K562 (cell line): ENCODE measurements around the gene SP100. TPM values are rescaled to one million over a fixed set of nuclear protein-coding genes. Genes with fewer than 3 reads are reported as not detected.

Experiments
- CTCFL ChIP-seq: IDR thresholded peaks from 2 replicates; pipeline ENCODE4 v1.6.1; 2011; ENCODE audit warnings: borderline replicate concordance, low read depth, mild to moderate bottlenecking, moderate library complexity, low read length; ENCODE audit not compliant: insufficient read depth, poor library complexity, severe bottlenecking
- CXXC5 ChIP-seq: fragments of 250-450 bp; sonication (Bioruptor Pico); IDR thresholded peaks from 2 replicates; pipeline ENCODE4 v1.8.0; 2022; ENCODE audit warnings: inconsistent platforms, mild to moderate bottlenecking, moderate library complexity
- KLF10 ChIP-seq: fragments of 250-450 bp; sonication (Bioruptor Pico); IDR thresholded peaks from 2 replicates; pipeline ENCODE4 v1.6.1; 2021; ENCODE audit warnings: matching md5 sums
- LCOR ChIP-seq: sonication (generic); formaldehyde crosslinking; IDR thresholded peaks from 2 replicates; pipeline ENCODE4 v1.8.0; 2022; ENCODE audit warnings: mild to moderate bottlenecking, missing genetic modification reagents
- POLR2B ChIP-seq: fragments of 450-650 bp; IDR thresholded peaks from 2 replicates; pipeline ENCODE4 v1.6.1; 2018; ENCODE audit warnings: low read depth; ENCODE audit not compliant: partially characterized antibody
- RB1 ChIP-seq: fragments of 450-650 bp; IDR thresholded peaks from 2 replicates; pipeline ENCODE4 v1.6.1; 2017; ENCODE audit warnings: low read depth, mild to moderate bottlenecking
- TAF7 ChIP-seq: fragments of 450-650 bp; IDR thresholded peaks from 2 replicates; pipeline ENCODE4 v1.6.1; 2016; ENCODE audit warnings: missing genetic modification characterization, missing compliant biosample characterization
- ZFX ChIP-seq: sonication (generic); formaldehyde crosslinking; IDR thresholded peaks from 2 replicates; pipeline ENCODE4 v1.8.0; 2022; ENCODE audit warnings: mild to moderate bottlenecking, missing genetic modification reagents, moderate library complexity
- ZNF592 ChIP-seq: fragments of 450-650 bp; IDR thresholded peaks from 2 replicates; pipeline ENCODE4 v1.6.1; 2017; ENCODE audit warnings: antibody characterized with exemption, mild to moderate bottlenecking
- polyA plus RNA-seq, 8 experiments: library from polyadenylated mRNA; depleted of rRNA in 4 of 8; stranded (reverse) in 5 of 8; unstranded in 3 of 8; fragments of >200 nt; fragmentation: Nextera tagmentation in 2 of 8; fragmentation: Illumina TruSeq in 1 of 8; extraction: Ambion mirVana in 2 of 8; extraction: Trizol in 1 of 8; gene quantifications; 2 replicates each; pipeline versions ENCODE4 v1.2.1 to v1.2.3, GENCODE V29; 2011 to 2014; ENCODE audit warnings: inconsistent platforms in 1 of 8, missing spikeins in 1 of 8
- total RNA-seq, 7 experiments: library from RNA; depleted of rRNA in 6 of 7; stranded (reverse); fragments of >200 nt in 6 of 7; fragmentation: Illumina TruSeq in 2 of 7; extraction: Trizol in 2 of 7; gene quantifications; 2 replicates each; pipeline versions ENCODE4 v1.2.1 to v1.2.3, GENCODE V29; 2011 to 2021; ENCODE audit warnings: low replicate concordance in 1 of 7
- TF ChIP-seq, protein P1 (sequence below), 2 experiments: fragments of 450-650 bp; formaldehyde crosslinking in 1 of 2; IDR thresholded peaks; 2 replicates each; pipeline versions ENCODE4 v1.4.0 to v1.6.1; 2014 to 2020; ENCODE audit warnings: mild to moderate bottlenecking in 2 of 2, borderline replicate concordance in 1 of 2, low read depth in 1 of 2
- TF ChIP-seq, protein P2 (sequence below): fragments of 250-450 bp; sonication (Bioruptor Pico); IDR thresholded peaks from 2 replicates; pipeline ENCODE4 v1.6.1; 2021; ENCODE audit warnings: mild to moderate bottlenecking

The SP100 gene
- total and polyA plus RNA-seq, 9 of the 15 experiments (the other 6 are each of a cell fraction or from before 2014, with no cell fraction given): 19.2 to 39.2 (median 34.6) TPM

GRCh38 chr2:230411570-230412370 is 4.2 kb upstream of the SP100 start (continued):
- TF ChIP-seq, protein P1, sequence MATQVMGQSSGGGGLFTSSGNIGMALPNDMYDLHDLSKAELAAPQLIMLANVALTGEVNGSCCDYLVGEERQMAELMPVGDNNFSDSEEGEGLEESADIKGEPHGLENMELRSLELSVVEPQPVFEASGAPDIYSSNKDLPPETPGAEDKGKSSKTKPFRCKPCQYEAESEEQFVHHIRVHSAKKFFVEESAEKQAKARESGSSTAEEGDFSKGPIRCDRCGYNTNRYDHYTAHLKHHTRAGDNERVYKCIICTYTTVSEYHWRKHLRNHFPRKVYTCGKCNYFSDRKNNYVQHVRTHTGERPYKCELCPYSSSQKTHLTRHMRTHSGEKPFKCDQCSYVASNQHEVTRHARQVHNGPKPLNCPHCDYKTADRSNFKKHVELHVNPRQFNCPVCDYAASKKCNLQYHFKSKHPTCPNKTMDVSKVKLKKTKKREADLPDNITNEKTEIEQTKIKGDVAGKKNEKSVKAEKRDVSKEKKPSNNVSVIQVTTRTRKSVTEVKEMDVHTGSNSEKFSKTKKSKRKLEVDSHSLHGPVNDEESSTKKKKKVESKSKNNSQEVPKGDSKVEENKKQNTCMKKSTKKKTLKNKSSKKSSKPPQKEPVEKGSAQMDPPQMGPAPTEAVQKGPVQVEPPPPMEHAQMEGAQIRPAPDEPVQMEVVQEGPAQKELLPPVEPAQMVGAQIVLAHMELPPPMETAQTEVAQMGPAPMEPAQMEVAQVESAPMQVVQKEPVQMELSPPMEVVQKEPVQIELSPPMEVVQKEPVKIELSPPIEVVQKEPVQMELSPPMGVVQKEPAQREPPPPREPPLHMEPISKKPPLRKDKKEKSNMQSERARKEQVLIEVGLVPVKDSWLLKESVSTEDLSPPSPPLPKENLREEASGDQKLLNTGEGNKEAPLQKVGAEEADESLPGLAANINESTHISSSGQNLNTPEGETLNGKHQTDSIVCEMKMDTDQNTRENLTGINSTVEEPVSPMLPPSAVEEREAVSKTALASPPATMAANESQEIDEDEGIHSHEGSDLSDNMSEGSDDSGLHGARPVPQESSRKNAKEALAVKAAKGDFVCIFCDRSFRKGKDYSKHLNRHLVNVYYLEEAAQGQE (IDR thresholded peaks at IDR 0.05; ENCODE audit: borderline replicate concordance): peak; percentile 5; the same call in 1 of the 2 replicates
- TF ChIP-seq, protein P1 (CRISPR knock-in tag; IDR thresholded peaks at IDR 0.05; ENCODE audit: low read depth): no peak
- TF ChIP-seq, protein P2, sequence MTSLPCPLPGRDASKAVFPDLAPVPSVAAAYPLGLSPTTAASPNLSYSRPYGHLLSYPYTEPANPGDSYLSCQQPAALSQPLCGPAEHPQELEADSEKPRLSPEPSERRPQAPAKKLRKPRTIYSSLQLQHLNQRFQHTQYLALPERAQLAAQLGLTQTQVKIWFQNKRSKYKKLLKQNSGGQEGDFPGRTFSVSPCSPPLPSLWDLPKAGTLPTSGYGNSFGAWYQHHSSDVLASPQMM: no peak
- peak; percentile 47; the same call in 1 of the 2 replicates for TF ChIP-seq ZFX (CRISPR knock-in tag)
- peak; percentile 37 for TF ChIP-seq POLR2B
- 0 out of 2 replicates have a peak, but pooled peaks have one; percentile 37 for TF ChIP-seq LCOR (CRISPR knock-in tag)
- TF ChIP-seq KLF10: no peak
- TF ChIP-seq RB1: peak; percentile 80; the same call in 1 of the 2 replicates
- no peak for TF ChIP-seq CTCFL
- TF ChIP-seq TAF7: no peak; the same call in 1 of the 2 replicates
- TF ChIP-seq CXXC5 (CRISPR knock-in tag): peak; percentile 66
- TF ChIP-seq ZNF592: peak; percentile 55; the same call in 1 of the 2 replicates
